Hepatocyte (in vitro differentiated cells): ENCODE measurements around the gene SLC45A2.

Experiments used
- EZH2 ChIP-seq: fragments of 200-600 bp; sonication (generic); IDR thresholded peaks from 2 replicates; pipeline ENCODE4 v1.6.1; 2016; ENCODE audit warnings: antibody characterized with exemption, mild to moderate bottlenecking, borderline replicate concordance
- EZH2phosphoT487 ChIP-seq: fragments of 200-600 bp; sonication (generic); IDR thresholded peaks from one replicate; pipeline ENCODE4 v1.6.1; 2018; ENCODE audit warnings: antibody characterized with exemption, mild to moderate bottlenecking, low read depth, moderate library complexity; ENCODE audit not compliant: unreplicated experiment, severe bottlenecking
- TF ChIP-seq, protein P1 (sequence below): fragments of 200-600 bp; sonication (generic); IDR thresholded peaks from 2 replicates; pipeline ENCODE4 v1.5.1; 2016; ENCODE audit warnings: antibody characterized with exemption, mild to moderate bottlenecking; ENCODE audit not compliant: poor library complexity

DNA sequence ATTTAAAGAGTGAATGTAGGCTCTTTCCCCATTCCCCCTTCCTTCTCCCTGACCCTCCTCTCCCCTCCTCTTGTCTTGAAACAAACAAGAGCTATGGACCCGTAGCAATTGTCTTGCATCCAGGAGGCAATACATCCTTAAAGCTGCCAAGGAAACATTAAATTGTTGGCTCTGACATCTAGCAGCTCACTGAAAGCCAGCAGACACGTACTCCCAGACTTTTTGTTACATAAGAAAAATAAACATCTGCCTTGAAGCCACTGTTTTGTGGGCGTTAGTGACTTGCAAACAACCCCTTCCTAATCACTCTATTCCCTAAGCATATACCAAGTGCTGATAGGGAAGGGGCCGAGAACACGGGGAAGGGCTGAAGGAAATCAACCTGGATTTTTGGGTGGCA is 8.6 kb downstream of the SLC45A2 start:
- TF ChIP-seq EZH2 (no peak), EZH2phosphoT487 (no peak)
- TF ChIP-seq, protein P1, sequence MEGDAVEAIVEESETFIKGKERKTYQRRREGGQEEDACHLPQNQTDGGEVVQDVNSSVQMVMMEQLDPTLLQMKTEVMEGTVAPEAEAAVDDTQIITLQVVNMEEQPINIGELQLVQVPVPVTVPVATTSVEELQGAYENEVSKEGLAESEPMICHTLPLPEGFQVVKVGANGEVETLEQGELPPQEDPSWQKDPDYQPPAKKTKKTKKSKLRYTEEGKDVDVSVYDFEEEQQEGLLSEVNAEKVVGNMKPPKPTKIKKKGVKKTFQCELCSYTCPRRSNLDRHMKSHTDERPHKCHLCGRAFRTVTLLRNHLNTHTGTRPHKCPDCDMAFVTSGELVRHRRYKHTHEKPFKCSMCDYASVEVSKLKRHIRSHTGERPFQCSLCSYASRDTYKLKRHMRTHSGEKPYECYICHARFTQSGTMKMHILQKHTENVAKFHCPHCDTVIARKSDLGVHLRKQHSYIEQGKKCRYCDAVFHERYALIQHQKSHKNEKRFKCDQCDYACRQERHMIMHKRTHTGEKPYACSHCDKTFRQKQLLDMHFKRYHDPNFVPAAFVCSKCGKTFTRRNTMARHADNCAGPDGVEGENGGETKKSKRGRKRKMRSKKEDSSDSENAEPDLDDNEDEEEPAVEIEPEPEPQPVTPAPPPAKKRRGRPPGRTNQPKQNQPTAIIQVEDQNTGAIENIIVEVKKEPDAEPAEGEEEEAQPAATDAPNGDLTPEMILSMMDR = no peak
